ENCODE data around the gene UBQLN1.

- TF ChIP-seq YY1 (IDR thresholded peaks at IDR 0.05; ENCODE audit: insufficient read depth, insufficient read length) (no peak), ZNF274 (IDR thresholded peaks at IDR 0.05; ENCODE audit: low read depth, low read length) (no peak)
These were observed 61.1 kb downstream of the UBQLN1 start for GRCh38 chr9:83646500-83647239.

All from NT2/D1 (cell line).